Activated T-cell treated with anti-CD3 and anti-CD28 coated beads, Interleukin-2, amount 50 U/mL, for 4 hours (primary cell): Measurements from ENCODE around the gene ATP8B4. TPM values are rescaled to one million over a fixed set of nuclear protein-coding genes. Genes with fewer than 3 reads are reported as not detected.

Experiments
- ATAC-seq, 2 donors: fragments of 200-7000 bp; cut with Tn5 transposase; one replicate each; pipeline ENCODE4 v1.10.0; 2021
- DNase-seq: peaks from one replicate; pipeline ENCODE4 v3.0.0-alpha.2; 2020
- H3K27me3 Mint-ChIP-seq: one replicate; pipeline ENCODE4 v1.8.0; 2021; ENCODE audit warnings: low read depth, mixed read lengths
- H3K36me3 Mint-ChIP-seq: one replicate; pipeline ENCODE4 v1.8.0; 2022; ENCODE audit warnings: mixed read lengths; ENCODE audit not compliant: insufficient read depth
- H3K4me1 Mint-ChIP-seq: one replicate; pipeline ENCODE4 v1.8.0; 2021; ENCODE audit warnings: low read depth, mixed read lengths
- H3K4me3 Mint-ChIP-seq: one replicate; pipeline ENCODE4 v1.8.0; 2021; ENCODE audit warnings: mild to moderate bottlenecking, moderate library complexity, mixed read lengths
- H3K9me3 Mint-ChIP-seq: one replicate; pipeline ENCODE4 v1.8.0; 2021; ENCODE audit warnings: mixed read lengths
- total RNA-seq, 3 donors: library from RNA; stranded (reverse); gene quantifications; one replicate each; pipeline ENCODE4 v1.2.1, GENCODE V29; 2021

ATP8B4 gene
- total RNA-seq, 3 donors from 2014 or later, result 1.4 to 2.7 (median 1.4) TPM

GRCh38 chr15:49918121-49918520, 200.9 kb downstream of the ATP8B4 start:
- Mint-ChIP-seq H3K27me3 (no peaks in the 10 kb centered on the region), H3K9me3 (no peaks in the 10 kb centered on the region), H3K36me3 (no peaks in the 10 kb centered on the region), H3K4me3 (no peak overlapping the region), H3K4me1 (no peaks in the 10 kb centered on the region)
- no peak for ATAC-seq
- no peak for DNase-seq

- H3K36me3 Mint-ChIP-seq, result no peaks in the 10 kb centered on the region
- H3K27me3 Mint-ChIP-seq, result no peaks in the 10 kb centered on the region
- no peaks in the 10 kb centered on the region for H3K4me1 Mint-ChIP-seq
- ATAC-seq (no peak), DNase-seq (no peak)
- no peak overlapping the region for H3K4me3 Mint-ChIP-seq
- H3K9me3 Mint-ChIP-seq, result no peaks in the 10 kb centered on the region
These were observed 202.0 kb downstream of the ATP8B4 start for GRCh38 chr15:49916998-49917397.

- ATAC-seq (no peak), DNase-seq (no peak)
- H3K27me3 Mint-ChIP-seq, result no peaks in the 10 kb centered on the region
- H3K4me1 Mint-ChIP-seq, result no peaks in the 10 kb centered on the region
- H3K4me3 Mint-ChIP-seq, result no peak overlapping the region
- H3K36me3 Mint-ChIP-seq, result no peaks in the 10 kb centered on the region
- H3K9me3 Mint-ChIP-seq, result no peaks in the 10 kb centered on the region
These were observed 203.2 kb downstream of the ATP8B4 start for GRCh38 chr15:49915822-49916221.

GRCh38 chr15:49908933-49909295, 210.1 kb downstream of the ATP8B4 start:
- H3K9me3 Mint-ChIP-seq, result peaks cover 6% of the 10 kb centered on the region
- DNase-seq, result no peak
- H3K36me3 Mint-ChIP-seq, result no peaks in the 10 kb centered on the region
- H3K4me3 Mint-ChIP-seq, result no peak overlapping the region
- H3K27me3 Mint-ChIP-seq, result peaks cover 4% of the 10 kb centered on the region
- H3K4me1 Mint-ChIP-seq, result no peaks in the 10 kb centered on the region
- no peak for ATAC-seq

GRCh38 chr15:49908236-49908932, 210.6 kb downstream of the ATP8B4 start:
- H3K4me1 Mint-ChIP-seq, result no peaks in the 10 kb centered on the region
- H3K27me3 Mint-ChIP-seq, result peaks cover 4% of the 10 kb centered on the region
- H3K4me3 Mint-ChIP-seq, result no peak overlapping the region
- no peaks in the 10 kb centered on the region for H3K36me3 Mint-ChIP-seq
- DNase-seq (no peak), ATAC-seq (no peak)
- H3K9me3 Mint-ChIP-seq, result peaks cover 6% of the 10 kb centered on the region

- peaks cover 6% of the 10 kb centered on the region for H3K9me3 Mint-ChIP-seq
- no peak overlapping the region for H3K4me3 Mint-ChIP-seq
- no peak for DNase-seq
- H3K36me3 Mint-ChIP-seq, result no peaks in the 10 kb centered on the region
- ATAC-seq, result no peak
- no peaks in the 10 kb centered on the region for H3K4me1 Mint-ChIP-seq
- H3K27me3 Mint-ChIP-seq, result peaks cover 4% of the 10 kb centered on the region
These were observed 212.1 kb downstream of the ATP8B4 start for GRCh38 chr15:49906966-49907365.

GRCh38 chr15:49905221-49905620, 213.8 kb downstream of the ATP8B4 start:
- Mint-ChIP-seq H3K27me3 (peaks cover 4% of the 10 kb centered on the region), H3K4me3 (no peak overlapping the region), H3K36me3 (no peaks in the 10 kb centered on the region), H3K9me3 (peaks cover 3% of the 10 kb centered on the region), H3K4me1 (no peaks in the 10 kb centered on the region)
- ATAC-seq (no peak), DNase-seq (no peak)

- Mint-ChIP-seq H3K4me3 (no peak overlapping the region), H3K27me3 (peaks cover 4% of the 10 kb centered on the region), H3K4me1 (no peaks in the 10 kb centered on the region), H3K36me3 (no peaks in the 10 kb centered on the region), H3K9me3 (no peaks in the 10 kb centered on the region)
- ATAC-seq (no peak), DNase-seq (no peak)
These were observed 214.7 kb downstream of the ATP8B4 start for GRCh38 chr15:49904296-49904695.

GRCh38 chr15:49902685-49903501, 216.1 kb downstream of the ATP8B4 start:
- ATAC-seq (no peak), DNase-seq (no peak)
- Mint-ChIP-seq H3K4me1 (no peaks in the 10 kb centered on the region), H3K27me3 (peaks cover 4% of the 10 kb centered on the region), H3K36me3 (no peaks in the 10 kb centered on the region), H3K9me3 (no peaks in the 10 kb centered on the region), H3K4me3 (no peak overlapping the region)

GRCh38 chr15:49901996-49902684, 216.9 kb downstream of the ATP8B4 start:
- Mint-ChIP-seq H3K36me3 (no peaks in the 10 kb centered on the region), H3K4me3 (no peak overlapping the region), H3K9me3 (no peaks in the 10 kb centered on the region), H3K4me1 (no peaks in the 10 kb centered on the region), H3K27me3 (peaks cover 4% of the 10 kb centered on the region)
- ATAC-seq (no peak), DNase-seq (no peak)

GRCh38 chr15:49901321-49901720, 217.7 kb downstream of the ATP8B4 start:
- no peaks in the 10 kb centered on the region for H3K4me1 Mint-ChIP-seq
- H3K9me3 Mint-ChIP-seq, result no peaks in the 10 kb centered on the region
- DNase-seq (no peak), ATAC-seq (no peak)
- H3K4me3 Mint-ChIP-seq, result no peak overlapping the region
- H3K36me3 Mint-ChIP-seq, result no peaks in the 10 kb centered on the region
- peaks cover 1% of the 10 kb centered on the region for H3K27me3 Mint-ChIP-seq

GRCh38 chr15:49900903-49901235, 218.2 kb downstream of the ATP8B4 start:
- Mint-ChIP-seq H3K4me3 (no peak overlapping the region), H3K9me3 (no peaks in the 10 kb centered on the region), H3K27me3 (peaks cover 1% of the 10 kb centered on the region), H3K36me3 (no peaks in the 10 kb centered on the region), H3K4me1 (no peaks in the 10 kb centered on the region)
- no peak for ATAC-seq
- no peak for DNase-seq

- Mint-ChIP-seq H3K4me1 (no peaks in the 10 kb centered on the region), H3K4me3 (no peak overlapping the region), H3K9me3 (no peaks in the 10 kb centered on the region), H3K27me3 (peaks cover 1% of the 10 kb centered on the region), H3K36me3 (no peaks in the 10 kb centered on the region)
- no peak for ATAC-seq
- DNase-seq, result no peak
These were observed 218.8 kb downstream of the ATP8B4 start for GRCh38 chr15:49900006-49900902.
